ENCODE results near the gene ATP10A.

The ATP10A gene

DNA sequence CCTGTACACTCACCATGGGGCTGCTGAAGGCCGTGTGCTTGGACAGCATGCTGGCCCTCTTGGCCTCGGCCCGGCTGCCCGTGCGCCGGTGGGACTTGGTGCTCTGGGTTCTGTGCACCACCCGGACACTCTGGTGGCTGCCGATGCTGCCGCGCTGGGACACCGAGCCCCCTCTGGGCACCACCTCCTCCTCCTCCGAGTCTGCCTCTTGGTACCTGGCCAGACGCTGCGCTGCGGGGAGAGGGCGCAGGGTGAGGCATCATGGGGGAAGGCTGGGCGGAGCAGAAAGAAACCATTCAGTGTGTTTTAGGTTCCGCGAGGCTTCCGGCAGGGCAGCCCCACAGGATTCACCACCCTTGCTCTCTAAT, 145.0 kb downstream of the ATP10A start:
- H3K4me3 ChIP-seq (ENCODE audit: low read depth, low read length, poor library complexity, severe bottlenecking), result no peak overlapping the region
- no peaks in the 10 kb centered on the region for H4K20me1 ChIP-seq (ENCODE audit: insufficient read depth, low read length)
- H3F3A ChIP-seq (ENCODE audit: insufficient read depth, low read length), result no peaks in the 10 kb centered on the region
- H3K9me2 ChIP-seq (ENCODE audit: low read depth, low read length), result no peaks in the 10 kb centered on the region
- TF ChIP-seq EZH2 (IDR thresholded peaks at IDR 0.05; ENCODE audit: borderline replicate concordance, low read length), result no peak
- TF ChIP-seq CTCF (IDR thresholded peaks at IDR 0.05; ENCODE audit: low read length), result no peak
- no peaks in the 10 kb centered on the region for H3K9me3 ChIP-seq (ENCODE audit: low read length)
- H3K4me2 ChIP-seq (ENCODE audit: low read length), result no peak overlapping the region
- no peaks in the 10 kb centered on the region for H3K4me1 ChIP-seq (ENCODE audit: insufficient read depth, low read length, severe bottlenecking)
- no peak overlapping the region for H3K9ac ChIP-seq (ENCODE audit: low read length)
- H3K36me3 ChIP-seq (ENCODE audit: insufficient read depth, low read length), result no peaks in the 10 kb centered on the region
- H3K27me3 ChIP-seq (ENCODE audit: insufficient read depth, low read length), result no peaks in the 10 kb centered on the region
- H3K27ac ChIP-seq (ENCODE audit: low read depth, low read length, poor library complexity, severe bottlenecking), result no peak overlapping the region
- H3K79me2 ChIP-seq (ENCODE audit: insufficient read depth, low read length), result no peaks in the 10 kb centered on the region
- no peak overlapping the region for H2AFZ ChIP-seq (ENCODE audit: low read length)

DNA sequence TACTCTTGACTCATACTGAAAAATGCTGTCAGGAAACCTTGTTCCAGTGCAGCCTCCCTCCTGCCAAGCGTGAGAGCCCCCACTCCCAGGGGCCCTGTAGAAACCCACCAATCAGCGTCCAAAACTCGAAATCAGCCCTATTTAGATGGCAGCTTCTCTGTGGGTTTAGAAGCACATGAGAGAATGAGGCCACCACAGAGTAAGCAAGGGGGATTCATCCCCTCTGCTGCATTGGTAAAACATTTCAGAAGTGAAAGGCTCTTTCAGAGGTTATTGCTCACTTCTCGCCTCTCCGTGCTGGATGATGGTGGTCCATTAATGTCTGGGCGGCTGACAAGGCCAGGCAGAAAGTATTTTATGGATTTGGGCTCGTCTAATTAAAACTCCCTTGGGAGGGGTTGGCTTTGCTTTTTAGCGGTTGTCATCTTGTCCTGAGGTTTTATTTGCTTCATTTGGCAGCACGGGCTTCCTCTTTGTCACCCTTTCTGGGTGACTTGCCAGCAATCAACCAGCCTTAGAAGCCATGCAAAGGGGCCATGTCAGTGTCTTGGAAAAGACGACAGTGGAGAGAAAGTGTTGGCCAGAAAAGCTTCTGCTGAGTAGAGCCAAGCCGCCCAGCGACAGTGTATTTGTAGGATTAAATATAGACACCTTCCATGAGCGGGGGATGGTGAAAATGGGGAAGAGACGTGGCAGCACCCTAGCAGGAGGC, 145.5 kb downstream of the ATP10A start:
- H4K20me1 ChIP-seq (ENCODE audit: insufficient read depth, low read length), result no peaks in the 10 kb centered on the region
- H3F3A ChIP-seq (ENCODE audit: insufficient read depth, low read length), result no peaks in the 10 kb centered on the region
- H3K27me3 ChIP-seq (ENCODE audit: insufficient read depth, low read length), result no peaks in the 10 kb centered on the region
- no peaks in the 10 kb centered on the region for H3K4me1 ChIP-seq (ENCODE audit: insufficient read depth, low read length, severe bottlenecking)
- H3K36me3 ChIP-seq (ENCODE audit: insufficient read depth, low read length), result no peaks in the 10 kb centered on the region
- no peak for TF ChIP-seq EZH2 (IDR thresholded peaks at IDR 0.05; ENCODE audit: borderline replicate concordance, low read length)
- no peak for TF ChIP-seq CTCF (IDR thresholded peaks at IDR 0.05; ENCODE audit: low read length)
- no peak overlapping the region for H3K4me3 ChIP-seq (ENCODE audit: low read depth, low read length, poor library complexity, severe bottlenecking)
- H3K27ac ChIP-seq (ENCODE audit: low read depth, low read length, poor library complexity, severe bottlenecking), result no peak overlapping the region
- no peak overlapping the region for H3K4me2 ChIP-seq (ENCODE audit: low read length)
- H3K79me2 ChIP-seq (ENCODE audit: insufficient read depth, low read length), result no peaks in the 10 kb centered on the region
- H3K9ac ChIP-seq (ENCODE audit: low read length), result no peak overlapping the region
- H3K9me2 ChIP-seq (ENCODE audit: low read depth, low read length), result no peaks in the 10 kb centered on the region
- H3K9me3 ChIP-seq (ENCODE audit: low read length), result no peaks in the 10 kb centered on the region
- H2AFZ ChIP-seq (ENCODE audit: low read length), result no peak overlapping the region

- Histone ChIP-seq H3K4me2 (ENCODE audit: low read length) (no peak overlapping the region), H3K9ac (ENCODE audit: low read length) (no peak overlapping the region), H3K4me1 (ENCODE audit: insufficient read depth, low read length, severe bottlenecking) (no peaks in the 10 kb centered on the region), H3K27me3 (ENCODE audit: insufficient read depth, low read length) (no peaks in the 10 kb centered on the region), H3F3A (ENCODE audit: insufficient read depth, low read length) (no peaks in the 10 kb centered on the region), H3K36me3 (ENCODE audit: insufficient read depth, low read length) (no peaks in the 10 kb centered on the region), H3K9me3 (ENCODE audit: low read length) (no peaks in the 10 kb centered on the region), H3K9me2 (ENCODE audit: low read depth, low read length) (no peaks in the 10 kb centered on the region), H4K20me1 (ENCODE audit: insufficient read depth, low read length) (no peaks in the 10 kb centered on the region), H3K79me2 (ENCODE audit: insufficient read depth, low read length) (no peaks in the 10 kb centered on the region), H2AFZ (ENCODE audit: low read length) (no peak overlapping the region), H3K4me3 (ENCODE audit: low read depth, low read length, poor library complexity, severe bottlenecking) (no peak overlapping the region), H3K27ac (ENCODE audit: low read depth, low read length, poor library complexity, severe bottlenecking) (no peak overlapping the region)
- TF ChIP-seq EZH2 (IDR thresholded peaks at IDR 0.05; ENCODE audit: borderline replicate concordance, low read length) (no peak), CTCF (IDR thresholded peaks at IDR 0.05; ENCODE audit: low read length) (no peak)
Measured at GRCh38 chr15:25717127-25717456, 146.0 kb downstream of the ATP10A start.
